T-helper 17 cell (primary cell): ENCODE data around the gene IFT22. TPM values are rescaled to one million over a fixed set of nuclear protein-coding genes. Genes with fewer than 3 reads are reported as not detected.
"Not testable (repeated sequence)": the region's sequence is repeated elsewhere in the genome, so short reads cannot be mapped to it uniquely, and the experiment has no call there.

Experiments
- ATAC-seq: fragments of 150-1000 bp; cut with Tn5 transposase; 2 replicates; pipeline ENCODE4 v1.10.0; 2021; ENCODE audit warnings: mild to moderate bottlenecking, moderate library complexity
- DNase-seq, 3 donors: peaks; one replicate each; pipeline versions ENCODE4 v3.0.0 to v3.0.0-alpha.2; 2020 to 2021
- H3K9me3 ChIP-seq: one replicate; pipeline ENCODE4 v1.7.0; 2013; ENCODE audit warnings: low read length, mild to moderate bottlenecking; ENCODE audit not compliant: control insufficient read depth, poor library complexity, severe bottlenecking
- H3K27ac Mint-ChIP-seq: one replicate; pipeline ENCODE4 v1.8.0; 2022; ENCODE audit warnings: mild to moderate bottlenecking, moderate library complexity, mixed read lengths
- H3K27me3 Mint-ChIP-seq: one replicate; pipeline ENCODE4 v1.8.0; 2022; ENCODE audit warnings: mixed read lengths
- H3K36me3 Mint-ChIP-seq: one replicate; pipeline ENCODE4 v1.8.0; 2022; ENCODE audit warnings: low read depth, mixed read lengths
- H3K4me1 Mint-ChIP-seq: one replicate; pipeline ENCODE4 v1.8.0; 2022; ENCODE audit warnings: mild to moderate bottlenecking, mixed read lengths
- H3K4me3 Mint-ChIP-seq: one replicate; pipeline ENCODE4 v1.8.0; 2022; ENCODE audit warnings: mild to moderate bottlenecking, moderate library complexity, mixed read lengths
- total RNA-seq, 4 donors: library from RNA in 2 of 4; stranded (reverse) in 2 of 4; gene quantifications; one replicate each; pipeline ENCODE4 v1.2.3 and lab custom pipeline; 2022 to 2026

IFT22 gene
- total RNA-seq, 2 donors from 2014 or later = 5.2 to 6.0 TPM

- peak overlapping the region; percentile 0 for H3K4me3 Mint-ChIP-seq
- DNase-seq = no peak
- no peak for ATAC-seq
- H3K27ac Mint-ChIP-seq = no peak overlapping the region
- peaks cover 5% of the 10 kb centered on the region for H3K9me3 ChIP-seq
- peaks cover 39% of the 10 kb centered on the region for H3K27me3 Mint-ChIP-seq
- H3K4me1 Mint-ChIP-seq = peaks cover 2% of the 10 kb centered on the region
- peaks cover 8% of the 10 kb centered on the region for H3K36me3 Mint-ChIP-seq
Observed at GRCh38 chr7:101300465-101301376, 20.9 kb downstream of the IFT22 start.

- peaks cover 47% of the 10 kb centered on the region for H3K27me3 Mint-ChIP-seq
- DNase-seq (no peak), ATAC-seq (no peak)
- peaks cover 8% of the 10 kb centered on the region for H3K36me3 Mint-ChIP-seq
- H3K27ac Mint-ChIP-seq = no peak overlapping the region
- H3K9me3 ChIP-seq = peaks cover 5% of the 10 kb centered on the region
- no peak overlapping the region for H3K4me3 Mint-ChIP-seq
- peaks cover 2% of the 10 kb centered on the region for H3K4me1 Mint-ChIP-seq
Observed at GRCh38 chr7:101299511-101300464, 21.8 kb downstream of the IFT22 start.

- no peak overlapping the region for H3K27ac Mint-ChIP-seq
- no peak for ATAC-seq
- no peak overlapping the region for H3K4me3 Mint-ChIP-seq
- peaks cover 9% of the 10 kb centered on the region for H3K4me1 Mint-ChIP-seq
- H3K9me3 ChIP-seq = no peaks in the 10 kb centered on the region
- peaks cover 8% of the 10 kb centered on the region for H3K36me3 Mint-ChIP-seq
- peaks cover 70% of the 10 kb centered on the region for H3K27me3 Mint-ChIP-seq
- no peak for DNase-seq
Observed at GRCh38 chr7:101294832-101295121, 26.8 kb downstream of the IFT22 start.

- no peak for ATAC-seq
- Mint-ChIP-seq H3K27ac (no peak overlapping the region), H3K27me3 (peaks cover 71% of the 10 kb centered on the region), H3K4me1 (peaks cover 10% of the 10 kb centered on the region), H3K4me3 (no peak overlapping the region), H3K36me3 (peaks cover 8% of the 10 kb centered on the region)
- no peak for DNase-seq
- H3K9me3 ChIP-seq = no peaks in the 10 kb centered on the region
Observed at GRCh38 chr7:101294039-101294831, 27.4 kb downstream of the IFT22 start.

GRCh38 chr7:101293069-101294021, 28.3 kb downstream of the IFT22 start:
- not testable (repeated sequence) for H3K4me3 Mint-ChIP-seq, H3K27ac Mint-ChIP-seq, H3K9me3 ChIP-seq, H3K4me1 Mint-ChIP-seq, DNase-seq, H3K36me3 Mint-ChIP-seq, ATAC-seq
- peaks cover 71% of the 10 kb centered on the region for H3K27me3 Mint-ChIP-seq

- not testable (repeated sequence) for ATAC-seq, H3K36me3 Mint-ChIP-seq, DNase-seq, H3K9me3 ChIP-seq, H3K4me1 Mint-ChIP-seq, H3K4me3 Mint-ChIP-seq, H3K27ac Mint-ChIP-seq
- H3K27me3 Mint-ChIP-seq = peaks cover 65% of the 10 kb centered on the region
Observed at GRCh38 chr7:101292566-101292965, 29.0 kb downstream of the IFT22 start.

- peak; percentile 77 for ATAC-seq
- not testable (repeated sequence) for H3K27ac Mint-ChIP-seq, H3K36me3 Mint-ChIP-seq, H3K9me3 ChIP-seq
- DNase-seq = peak; percentile 33 to 52 (median 46)
- peaks cover 62% of the 10 kb centered on the region for H3K27me3 Mint-ChIP-seq
- peak overlapping the region; percentile 39 for H3K4me3 Mint-ChIP-seq
- peaks cover 11% of the 10 kb centered on the region for H3K4me1 Mint-ChIP-seq
Observed at GRCh38 chr7:101290186-101291037, 31.2 kb downstream of the IFT22 start.

GRCh38 chr7:101289687-101290086, 31.9 kb downstream of the IFT22 start:
- not testable (repeated sequence) for ATAC-seq, H3K9me3 ChIP-seq, DNase-seq, H3K36me3 Mint-ChIP-seq, H3K27ac Mint-ChIP-seq, H3K4me3 Mint-ChIP-seq
- Mint-ChIP-seq H3K27me3 (peaks cover 55% of the 10 kb centered on the region), H3K4me1 (peaks cover 11% of the 10 kb centered on the region)

- Mint-ChIP-seq H3K4me1 (peaks cover 11% of the 10 kb centered on the region), H3K27ac (no peak overlapping the region), H3K27me3 (peaks cover 42% of the 10 kb centered on the region), H3K36me3 (peaks cover 6% of the 10 kb centered on the region), H3K4me3 (no peak overlapping the region)
- no peaks in the 10 kb centered on the region for H3K9me3 ChIP-seq
- DNase-seq (no peak), ATAC-seq (no peak)
Observed at GRCh38 chr7:101288439-101288838, 33.2 kb downstream of the IFT22 start.

GRCh38 chr7:101287032-101287431, 34.6 kb downstream of the IFT22 start:
- Mint-ChIP-seq H3K27ac (no peak overlapping the region), H3K4me3 (no peak overlapping the region), H3K36me3 (peaks cover 6% of the 10 kb centered on the region), H3K4me1 (peaks cover 16% of the 10 kb centered on the region), H3K27me3 (peaks cover 36% of the 10 kb centered on the region)
- ATAC-seq = no peak
- no peaks in the 10 kb centered on the region for H3K9me3 ChIP-seq
- DNase-seq = no peak

- not testable (repeated sequence) for H3K27ac Mint-ChIP-seq, DNase-seq, H3K4me3 Mint-ChIP-seq, ATAC-seq, H3K9me3 ChIP-seq, H3K36me3 Mint-ChIP-seq
- peaks cover 16% of the 10 kb centered on the region for H3K4me1 Mint-ChIP-seq
- peaks cover 26% of the 10 kb centered on the region for H3K27me3 Mint-ChIP-seq
Observed at GRCh38 chr7:101285880-101286279, 35.7 kb downstream of the IFT22 start.
